ENCODE results near the gene CAPN14.

Gene CAPN14

DNA sequence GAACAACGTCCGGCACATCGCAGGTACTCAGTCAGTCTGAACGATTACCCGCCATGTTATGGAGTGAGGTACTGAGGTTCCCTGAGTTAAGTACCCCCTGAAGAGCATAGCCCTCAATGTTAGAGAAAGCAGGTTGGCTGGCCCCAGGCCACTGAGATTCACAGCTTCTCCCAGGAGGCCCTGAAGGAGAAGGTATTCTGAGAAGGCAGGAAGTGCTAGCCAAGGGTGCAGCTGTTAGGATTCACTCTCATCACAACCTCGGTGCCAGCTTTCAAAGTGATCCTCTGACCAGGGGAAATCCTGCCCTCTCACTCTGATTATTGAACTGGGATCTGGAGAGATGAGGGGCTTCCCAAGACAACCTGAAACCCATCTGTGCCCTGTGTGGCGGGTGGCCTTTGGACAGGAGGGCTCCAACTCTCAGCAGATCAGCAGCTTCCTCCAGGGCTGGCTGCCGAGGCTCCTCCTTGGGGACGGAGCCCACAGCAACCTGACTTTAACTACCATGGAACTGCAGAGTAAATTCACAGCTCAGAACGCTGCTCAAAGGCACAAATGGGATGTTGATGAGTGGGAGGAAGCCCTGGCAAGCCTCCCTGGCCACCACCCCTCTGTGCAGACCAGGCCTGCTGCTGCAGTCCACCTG is 24.4 kb upstream of the CAPN14 start:
- no peak for DNase-seq

DNA sequence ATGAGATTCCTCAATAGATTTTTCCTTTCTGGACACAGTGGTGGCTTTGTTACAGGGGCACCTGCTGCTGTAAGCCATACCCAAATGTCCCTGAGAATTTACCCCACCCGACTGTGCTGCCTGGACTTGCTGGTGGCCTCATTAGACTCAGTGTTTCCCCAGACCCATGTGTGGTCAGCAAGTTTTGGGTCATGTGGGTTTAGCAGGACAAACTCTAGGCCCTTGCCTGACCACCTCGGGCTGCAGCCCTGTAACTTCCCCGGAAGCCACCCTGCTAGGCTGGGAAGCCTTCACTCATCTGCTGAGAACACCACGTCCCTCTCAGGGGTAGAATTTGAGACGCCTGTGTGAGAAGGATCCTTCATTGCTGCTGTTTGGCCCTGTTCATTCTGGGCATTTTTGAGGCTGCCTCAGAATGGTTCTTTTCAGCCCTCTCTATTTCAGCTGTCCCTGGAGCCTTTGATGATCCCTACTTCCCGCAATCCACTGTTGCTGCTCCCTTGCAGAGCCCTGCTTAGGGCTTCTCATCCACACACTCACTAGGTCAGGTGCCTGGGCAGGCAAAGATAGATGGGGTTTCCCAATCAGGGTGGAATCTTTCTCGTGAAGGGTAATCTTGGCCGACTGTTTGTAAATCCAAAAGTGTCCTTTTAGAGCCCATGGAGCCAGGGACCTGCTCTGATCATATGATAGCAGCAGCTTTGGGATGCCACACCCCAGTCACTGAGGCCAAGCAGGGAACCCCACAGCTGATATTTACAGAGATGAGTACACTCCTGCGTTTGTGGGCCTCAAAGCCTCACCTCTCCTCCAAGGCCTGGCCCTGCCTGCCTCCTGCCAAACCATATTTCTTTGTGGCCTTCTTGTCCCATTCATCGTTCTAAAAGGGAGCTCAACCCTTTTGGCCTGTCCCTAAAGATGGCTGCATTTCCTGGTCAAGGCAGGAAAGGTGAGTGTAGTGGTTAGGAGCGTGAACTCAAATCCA is 23.4 kb upstream of the CAPN14 start:
- no peak for DNase-seq

DNA sequence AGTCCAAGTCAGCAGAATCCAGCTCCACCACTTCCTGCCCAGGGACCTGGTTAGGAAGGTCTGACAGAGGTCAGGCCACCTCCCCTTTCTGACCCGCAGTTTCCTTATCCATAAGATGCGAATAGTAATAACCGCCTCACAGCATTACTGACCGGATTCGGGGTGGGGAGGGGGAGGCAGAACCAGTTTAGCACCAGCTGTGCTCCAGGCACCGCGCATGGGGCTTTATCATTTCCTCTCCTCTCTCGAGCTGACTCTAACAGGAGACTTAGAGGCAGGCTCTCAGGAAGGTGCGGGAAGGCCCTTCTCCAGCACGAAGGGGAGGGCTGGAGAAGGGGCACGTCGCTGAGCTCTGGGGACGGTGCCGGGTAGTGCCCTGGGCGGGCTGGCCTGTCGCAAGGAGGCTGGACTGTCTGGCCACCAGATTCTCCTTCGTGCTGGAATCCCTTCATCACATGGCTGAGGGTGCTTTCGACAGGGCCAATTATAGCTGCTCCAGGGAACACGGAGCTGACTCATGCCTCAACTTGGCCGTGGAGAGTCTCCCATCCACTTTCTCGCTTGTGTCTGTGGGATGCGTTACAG is 22.4 kb upstream of the CAPN14 start:
- DNase-seq: no peak

DNA sequence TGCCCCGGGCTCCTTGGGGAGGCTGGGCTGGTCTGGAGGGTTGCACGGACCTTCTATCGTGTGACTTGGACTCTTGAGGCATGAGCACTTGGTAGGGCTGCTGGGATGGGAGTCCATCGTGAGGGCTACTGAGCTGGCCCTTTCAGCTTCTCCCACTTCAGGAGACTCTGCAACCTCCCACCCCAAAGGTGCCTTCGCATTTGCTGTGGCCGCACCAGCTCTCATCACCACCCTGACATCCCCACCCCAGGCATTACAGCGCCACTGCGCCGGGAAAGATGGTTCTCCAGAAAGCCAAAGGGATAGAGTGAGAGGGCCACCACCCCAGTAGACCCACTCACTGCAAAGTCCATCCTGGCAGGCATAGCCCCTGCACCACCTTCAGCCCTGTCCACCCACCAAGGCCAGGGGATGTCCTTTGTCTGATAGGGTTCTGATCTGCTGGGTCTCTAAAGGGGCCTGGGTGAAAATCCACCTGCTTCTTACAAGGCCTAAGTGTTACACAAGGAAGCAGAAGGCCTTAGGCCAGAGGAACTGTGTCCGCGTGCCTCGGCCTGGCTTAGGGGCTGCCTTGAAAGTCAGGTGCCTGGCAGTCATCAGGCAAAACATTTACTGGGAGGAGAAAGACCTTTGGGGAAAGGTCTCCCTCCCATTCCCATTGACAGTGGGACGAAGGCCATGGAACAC is 21.7 kb upstream of the CAPN14 start:
- no peak for DNase-seq

- no peak for DNase-seq
Measured at GRCh38 chr2:31238126-31238905, 21.0 kb upstream of the CAPN14 start.

GRCh38 chr2:31237348-31238017 is 20.2 kb upstream of the CAPN14 start:
- no peak for DNase-seq

GRCh38 chr2:31236433-31237205 is 19.3 kb upstream of the CAPN14 start:
- DNase-seq: no peak

DNA sequence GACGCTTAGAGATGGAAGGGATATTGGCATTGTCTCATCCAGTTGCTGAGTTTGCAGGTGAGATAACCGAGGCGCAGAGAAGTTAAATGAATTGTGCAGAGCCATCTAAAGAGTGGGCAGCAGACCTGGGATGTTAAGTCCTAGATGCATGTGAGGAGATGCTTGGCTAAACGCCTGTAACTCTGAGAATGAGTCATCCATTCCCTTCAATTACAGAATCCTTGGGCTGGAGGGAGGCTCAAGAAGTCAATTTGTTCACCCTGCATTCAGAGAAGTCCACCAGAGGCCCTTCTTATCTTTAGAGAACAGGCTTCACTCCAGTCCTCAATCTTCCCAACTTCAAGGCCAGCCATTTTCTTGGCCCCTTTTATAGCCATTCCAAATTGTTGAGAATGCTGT is 18.2 kb upstream of the CAPN14 start:
- no peak for DNase-seq

DNA sequence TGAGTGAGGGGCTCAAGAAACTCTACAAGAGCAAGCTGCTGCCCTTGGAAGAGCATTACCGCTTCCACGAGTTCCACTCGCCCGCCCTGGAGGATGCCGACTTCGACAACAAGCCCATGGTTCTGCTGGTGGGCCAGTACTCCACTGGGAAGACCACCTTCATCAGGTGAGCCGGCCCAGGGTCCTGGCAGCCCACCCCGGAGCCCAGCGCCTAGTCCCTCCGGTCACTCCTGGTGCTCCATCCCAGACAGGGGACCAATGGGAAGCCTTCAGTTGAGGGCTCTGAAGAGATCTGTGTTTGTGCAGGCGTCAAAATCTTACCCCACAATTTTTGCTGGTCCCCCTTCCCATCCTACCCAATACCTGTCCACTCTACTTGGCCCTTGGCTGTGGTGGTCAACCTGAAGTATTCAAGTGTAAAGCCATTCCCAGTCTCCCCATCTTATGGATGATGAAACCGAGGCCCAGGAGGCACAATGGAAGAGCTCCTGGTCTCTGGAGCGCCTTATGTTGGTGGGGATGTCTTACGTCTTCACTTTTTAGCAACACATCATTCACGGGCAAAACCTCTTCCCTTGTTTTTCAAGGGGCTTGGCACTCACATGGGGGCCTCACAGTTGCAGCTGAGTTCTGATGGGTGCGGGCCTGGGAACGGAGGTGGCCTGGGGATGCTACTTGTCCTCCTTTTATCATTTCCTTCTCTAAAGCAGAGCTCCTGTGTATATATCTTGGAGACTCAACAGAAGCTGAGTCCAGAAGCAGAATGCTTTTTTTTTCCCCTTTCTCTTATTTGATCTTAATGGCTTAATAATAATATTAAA is 17.6 kb upstream of the CAPN14 start:
- no peak for DNase-seq

- peak; percentile 48 for DNase-seq
Measured at GRCh38 chr2:31233741-31234682, 16.7 kb upstream of the CAPN14 start, which contains the start of gene EHD3. EHD3 (plus strand) TSS chr2:31234152; CDS start chr2:31234622, 470 bp downstream.

- no peak for DNase-seq
Measured at GRCh38 chr2:31233231-31233630, 15.9 kb upstream of the CAPN14 start.

GRCh38 chr2:31232586-31232985 is 15.3 kb upstream of the CAPN14 start:
- DNase-seq: no peak

GRCh38 chr2:31231571-31232302 is 14.4 kb upstream of the CAPN14 start:
- no peak for DNase-seq

GRCh38 chr2:31230751-31231150 is 13.4 kb upstream of the CAPN14 start:
- DNase-seq: no peak

- DNase-seq: no peak
Measured at GRCh38 chr2:31228717-31229116, 11.4 kb upstream of the CAPN14 start.

GRCh38 chr2:31227711-31228125 is 10.4 kb upstream of the CAPN14 start:
- no peak for DNase-seq

DNA sequence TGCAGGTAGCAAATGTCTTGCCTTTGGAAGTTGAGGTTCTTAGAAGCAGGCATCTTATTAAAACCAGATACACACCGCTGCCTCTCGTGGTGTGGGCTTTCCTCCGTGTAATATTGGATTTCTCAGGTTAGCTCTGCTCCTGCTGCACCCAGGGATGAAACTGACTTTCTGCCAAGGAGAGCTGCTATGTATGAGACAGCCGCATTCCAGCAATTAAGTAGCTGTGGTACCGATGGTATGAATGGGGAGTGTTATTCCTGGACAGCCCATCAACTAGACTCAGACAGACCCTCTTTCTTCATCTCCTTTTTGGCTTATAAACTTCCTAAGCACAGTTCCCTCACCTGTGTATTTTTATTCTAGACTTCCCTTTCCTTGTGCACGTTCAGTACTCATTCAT is 9.8 kb upstream of the CAPN14 start:
- DNase-seq: no peak

- DNase-seq: no peak
Measured at GRCh38 chr2:31226266-31226665, 9.0 kb upstream of the CAPN14 start.

All from effector CD8-positive, alpha-beta T cell (primary cell).